Stimulated activated CD4-positive, alpha-beta T cell treated with anti-CD3 and anti-CD28 coated beads, Interleukin-4, amount 100 ng/mL, for 1 hour (primary cell): ENCODE results near the gene ATP7B.

Source experiments
- DNase-seq: peaks from one replicate; pipeline ENCODE4 v3.0.0-alpha.2; 2020

The ATP7B gene

GRCh38 chr13:51976423-51976822 is 34.8 kb downstream of the ATP7B start:
- DNase-seq, result no peak

- no peak for DNase-seq
Observed at GRCh38 chr13:51974482-51974881, 36.8 kb downstream of the ATP7B start.

- DNase-seq, result no peak
Observed at GRCh38 chr13:51971520-51972426, 39.5 kb downstream of the ATP7B start.

- no peak for DNase-seq
Observed at GRCh38 chr13:51970349-51970748, 40.9 kb downstream of the ATP7B start.

- no peak for DNase-seq
Observed at GRCh38 chr13:51967482-51968446, 43.5 kb downstream of the ATP7B start.

GRCh38 chr13:51966186-51966585 is 45.1 kb downstream of the ATP7B start:
- no peak for DNase-seq

GRCh38 chr13:51961493-51962403 is 49.5 kb downstream of the ATP7B start:
- DNase-seq, result no peak

- no peak for DNase-seq
Observed at GRCh38 chr13:51960766-51961165, 50.5 kb downstream of the ATP7B start.

- DNase-seq, result no peak
Observed at GRCh38 chr13:51959773-51960172, 51.5 kb downstream of the ATP7B start.

- DNase-seq, result no peak
Observed at GRCh38 chr13:51958217-51958547, 53.1 kb downstream of the ATP7B start.

- no peak for DNase-seq
Observed at GRCh38 chr13:51957377-51958216, 53.7 kb downstream of the ATP7B start.

GRCh38 chr13:51956717-51957116 is 54.5 kb downstream of the ATP7B start:
- no peak for DNase-seq

- DNase-seq, result no peak
Observed at GRCh38 chr13:51955816-51956603, 55.2 kb downstream of the ATP7B start.

GRCh38 chr13:51955281-51955771 is 55.9 kb downstream of the ATP7B start:
- DNase-seq, result no peak

GRCh38 chr13:51953347-51954195 is 57.7 kb downstream of the ATP7B start:
- DNase-seq, result no peak

GRCh38 chr13:51950722-51951121 is 60.5 kb downstream of the ATP7B start:
- no peak for DNase-seq

GRCh38 chr13:51946163-51946669 is 65.0 kb downstream of the ATP7B start:
- no peak for DNase-seq

GRCh38 chr13:51945149-51945548 is 66.1 kb downstream of the ATP7B start:
- DNase-seq, result no peak

- DNase-seq, result no peak
Observed at GRCh38 chr13:51944428-51944827, 66.8 kb downstream of the ATP7B start.
